ENCODE results near the gene SRSF7. TPM values are rescaled to one million over a fixed set of nuclear protein-coding genes. Genes with fewer than 3 reads are reported as not detected.

The SRSF7 gene
- total RNA-seq, 1 donor from 2014 or later, result 50.5 TPM

- H3K4me1 ChIP-seq, result peaks cover 17% of the 10 kb centered on the region
- peak overlapping the region; percentile 75 for H3K4me3 ChIP-seq
- H3K27ac ChIP-seq (replicated peaks), result peak overlapping the region; percentile 64
- TF ChIP-seq CTCF (IDR thresholded peaks at IDR 0.05; ENCODE audit: borderline replicate concordance), result no peak
- no peaks in the 10 kb centered on the region for H3K27me3 ChIP-seq (ENCODE audit: low read depth)
- no peaks in the 10 kb centered on the region for H3K9me3 ChIP-seq (replicated peaks)
- DNase-seq, result no peak
- H3K36me3 ChIP-seq, result peaks cover 18% of the 10 kb centered on the region
- intact Hi-C loops (cut with micrococcal nuclease), result no loop called here
Observed at GRCh38 chr2:38778687-38779082, 27.5 kb upstream of the SRSF7 start.

- TF ChIP-seq CTCF (IDR thresholded peaks at IDR 0.05; ENCODE audit: borderline replicate concordance), result no peak
Observed at GRCh38 chr2:38776531-38776930, 25.4 kb upstream of the SRSF7 start.

GRCh38 chr2:38775921-38776225, 24.7 kb upstream of the SRSF7 start:
- Histone ChIP-seq H3K4me3 (no peak overlapping the region), H3K4me1 (peaks cover 17% of the 10 kb centered on the region), H3K36me3 (peaks cover 3% of the 10 kb centered on the region), H3K27ac (replicated peaks) (no peak overlapping the region), H3K9me3 (replicated peaks) (no peaks in the 10 kb centered on the region), H3K27me3 (ENCODE audit: low read depth) (no peaks in the 10 kb centered on the region)
- intact Hi-C loops (cut with micrococcal nuclease), result no loop called here
- TF ChIP-seq CTCF (IDR thresholded peaks at IDR 0.05; ENCODE audit: borderline replicate concordance), result no peak
- no peak for DNase-seq

More at GRCh38 chr2:38776531-38776930, 25.4 kb upstream of the SRSF7 start:
- Histone ChIP-seq H3K4me1 (peaks cover 17% of the 10 kb centered on the region), H3K4me3 (no peak overlapping the region), H3K27me3 (ENCODE audit: low read depth) (no peaks in the 10 kb centered on the region), H3K9me3 (replicated peaks) (no peaks in the 10 kb centered on the region), H3K27ac (replicated peaks) (no peak overlapping the region), H3K36me3 (peaks cover 10% of the 10 kb centered on the region)
- intact Hi-C loops (cut with micrococcal nuclease), result no loop called here
- DNase-seq, result no peak

GRCh38 chr2:38775097-38775920, 24.1 kb upstream of the SRSF7 start:
- Histone ChIP-seq H3K36me3 (no peaks in the 10 kb centered on the region), H3K4me1 (peaks cover 17% of the 10 kb centered on the region), H3K27me3 (ENCODE audit: low read depth) (no peaks in the 10 kb centered on the region), H3K4me3 (no peak overlapping the region), H3K9me3 (replicated peaks) (no peaks in the 10 kb centered on the region), H3K27ac (replicated peaks) (no peak overlapping the region)
- no peak for DNase-seq
- no peak for TF ChIP-seq CTCF (IDR thresholded peaks at IDR 0.05; ENCODE audit: borderline replicate concordance)
- intact Hi-C loops (cut with micrococcal nuclease), result no loop called here

- intact Hi-C loops (cut with micrococcal nuclease), result no loop called here
- Histone ChIP-seq H3K27me3 (ENCODE audit: low read depth) (no peaks in the 10 kb centered on the region), H3K4me1 (no peaks in the 10 kb centered on the region), H3K27ac (replicated peaks) (no peak overlapping the region), H3K36me3 (no peaks in the 10 kb centered on the region), H3K9me3 (replicated peaks) (no peaks in the 10 kb centered on the region), H3K4me3 (no peak overlapping the region)
- DNase-seq, result no peak
- no peak for TF ChIP-seq CTCF (IDR thresholded peaks at IDR 0.05; ENCODE audit: borderline replicate concordance)
Observed at GRCh38 chr2:38771632-38772031, 20.5 kb upstream of the SRSF7 start.
